PC-9 (cell line): ENCODE data around the gene YIPF2. TPM values are rescaled to one million over a fixed set of nuclear protein-coding genes. Genes with fewer than 3 reads are reported as not detected.

Source experiments
- BruUV-seq: library from RNA; stranded (reverse); fragments of 400-500 nt; replicated peaks from 2 replicates; lab custom pipeline; 2021; lab: Mats Ljungman, UMichigan
- CTCF ChIA-PET: fragments of 300-600 bp; sonication (Branson Sonifier 250); formaldehyde crosslinking; loops from one replicate; lab custom pipeline; 2022; ENCODE audit warnings: antibody characterized with exemption; lab: Charles Lee
- POLR2A ChIA-PET: fragments of 300-600 bp; sonication (Branson Sonifier 250); formaldehyde crosslinking; loops from one replicate; lab custom pipeline; 2022; ENCODE audit warnings: antibody characterized with exemption; ENCODE audit not compliant: unreplicated experiment; lab: Charles Lee
- DNase-seq, 2 experiments: peaks; one replicate each; pipeline versions ENCODE4 v3.0.0 to v3.0.0-alpha.2; 2015 to 2022; ENCODE audit warnings: mixed read lengths in 1 of 2
- H2AFZ ChIP-seq: fragments of 200-600 bp; sonication (generic); 2 replicates; pipeline ENCODE4 v1.8.1; 2017; ENCODE audit warnings: antibody characterized with exemption
- H3F3A ChIP-seq: fragments of 200-600 bp; sonication (generic); 2 replicates; pipeline ENCODE4 v1.8.1; 2017; ENCODE audit warnings: antibody characterized with exemption, mild to moderate bottlenecking, low read depth; ENCODE audit not compliant: insufficient read depth
- H3K27ac ChIP-seq: fragments of 200-600 bp; sonication (generic); 2 replicates; pipeline ENCODE4 v1.6.1; 2016; ENCODE audit warnings: mixed run types
- H3K27me3 ChIP-seq: fragments of 200-600 bp; sonication (generic); 2 replicates; pipeline ENCODE4 v1.6.1; 2016; ENCODE audit warnings: low read depth, mixed run types; ENCODE audit not compliant: insufficient read depth
- H3K36me3 ChIP-seq: fragments of 200-600 bp; sonication (generic); 2 replicates; pipeline ENCODE4 v1.6.1; 2016; ENCODE audit warnings: low read depth, mixed run types
- H3K4me1 ChIP-seq: fragments of 200-600 bp; sonication (generic); replicated peaks from 2 replicates; pipeline ENCODE4 v1.6.1; 2016; ENCODE audit warnings: mixed run types; ENCODE audit not compliant: insufficient read depth
- H3K4me2 ChIP-seq: fragments of 200-600 bp; sonication (generic); 2 replicates; pipeline ENCODE4 v1.6.1; 2017; ENCODE audit warnings: mixed run types
- H3K4me3 ChIP-seq: fragments of 200-600 bp; sonication (generic); 2 replicates; pipeline ENCODE4 v1.6.1; 2016; ENCODE audit warnings: mixed run types
- H3K79me2 ChIP-seq: fragments of 200-600 bp; sonication (generic); 2 replicates; pipeline ENCODE4 v1.6.1; 2017; ENCODE audit warnings: low read depth, mixed run types
- H3K9me2 ChIP-seq: fragments of 200-600 bp; sonication (generic); 2 replicates; pipeline ENCODE4 v1.8.1; 2017; ENCODE audit warnings: mild to moderate bottlenecking; ENCODE audit not compliant: insufficient read depth
- H3K9me3 ChIP-seq: fragments of 200-600 bp; sonication (generic); 2 replicates; pipeline ENCODE4 v1.8.1; 2016; ENCODE audit warnings: low read depth; ENCODE audit not compliant: insufficient read depth
- H4K20me1 ChIP-seq: fragments of 200-600 bp; sonication (generic); 2 replicates; pipeline ENCODE4 v1.8.1; 2017; ENCODE audit not compliant: insufficient read depth
- EZH2 ChIP-seq: fragments of 200-600 bp; sonication (generic); IDR thresholded peaks from 2 replicates; pipeline ENCODE4 v1.8.0; 2017; ENCODE audit warnings: antibody characterized with exemption, low read depth
- intact Hi-C: fragments of 100-400 bp; cut with micrococcal nuclease; formaldehyde crosslinking; loops from one replicate; pipeline ENCODE4 v1.10.0; 2022; ENCODE audit not compliant: unreplicated experiment
- total RNA-seq: library from RNA; stranded (reverse); gene quantifications from 2 replicates; pipeline ENCODE4 v1.2.3, GENCODE V29; 2021
- TF ChIP-seq, protein P1 (sequence below): fragments of 200-600 bp; sonication (generic); conservative IDR thresholded peaks from 2 replicates; pipeline ENCODE4 v1.6.1; 2017; ENCODE audit warnings: mixed run types, antibody characterized with exemption, mild to moderate bottlenecking, moderate library complexity

YIPF2 gene
- total RNA-seq, 1 experiment from 2014 or later, result 60.2 TPM

DNA sequence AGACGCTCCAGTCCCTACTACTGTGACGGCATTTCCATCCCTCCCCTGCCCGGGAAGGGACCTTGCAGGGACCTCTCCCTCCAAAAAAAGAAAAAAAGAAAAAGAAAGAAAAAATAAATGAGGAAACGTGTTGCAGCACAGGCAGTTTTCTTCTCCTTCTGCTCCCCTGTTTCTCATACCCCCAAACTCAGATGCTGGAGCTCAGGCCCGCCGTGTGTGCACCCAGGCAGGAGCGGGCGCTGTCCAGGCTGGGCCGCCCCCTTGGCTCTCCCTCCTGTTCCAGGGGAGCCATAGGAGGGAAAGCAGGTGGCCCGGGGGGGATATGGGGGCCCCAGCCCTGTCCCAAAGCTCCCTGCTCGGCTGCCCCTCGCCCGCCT, 5.8 kb downstream of the YIPF2 start:
- POLR2A ChIA-PET, result no interaction called here

DNA sequence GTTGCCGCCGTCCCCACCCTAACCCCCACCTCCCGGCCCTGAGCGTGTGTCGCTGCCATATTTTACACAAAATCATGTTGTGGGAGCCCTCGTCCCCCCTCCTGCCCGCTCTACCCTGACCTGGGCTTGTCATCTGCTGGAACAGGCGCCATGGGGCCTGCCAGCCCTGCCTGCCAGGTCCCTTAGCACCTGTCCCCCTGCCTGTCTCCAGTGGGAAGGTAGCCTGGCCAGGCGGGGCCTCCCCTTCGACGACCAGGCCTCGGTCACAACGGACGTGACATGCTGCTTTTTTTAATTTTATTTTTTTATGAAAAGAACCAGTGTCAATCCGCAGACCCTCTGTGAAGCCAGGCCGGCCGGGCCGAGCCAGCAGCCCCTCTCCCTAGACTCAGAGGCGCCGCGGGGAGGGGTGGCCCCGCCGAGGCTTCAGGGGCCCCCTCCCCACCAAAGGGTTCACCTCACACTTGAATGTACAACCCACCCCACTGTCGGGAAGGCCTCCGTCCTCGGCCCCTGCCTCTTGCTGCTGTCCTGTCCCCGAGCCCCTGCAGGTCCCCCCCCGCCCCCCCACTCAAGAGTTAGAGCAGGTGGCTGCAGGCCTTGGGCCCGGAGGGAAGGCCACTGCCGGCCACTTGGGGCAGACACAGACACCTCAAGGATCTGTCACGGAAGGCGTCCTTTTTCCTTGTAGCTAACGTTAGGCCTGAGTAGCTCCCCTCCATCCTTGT, 6.4 kb downstream of the YIPF2 start:
- TSS peak; percentile 23 for BruUV-seq
- POLR2A ChIA-PET, result no interaction called here
- H3K79me2 ChIP-seq, result peaks cover 8% of the 10 kb centered on the region; the same call in 1 of the 2 replicates
- peaks cover 45% of the 10 kb centered on the region for H3F3A ChIP-seq
- no peak overlapping the region for H2AFZ ChIP-seq
- CTCF ChIA-PET, result no interaction called here
- 0 out of 2 replicates have a peak, but pooled peaks cover 8% of the 10 kb centered on the region for H4K20me1 ChIP-seq
- H3K9me2 ChIP-seq, result no peaks in the 10 kb centered on the region
- TF ChIP-seq EZH2, result no peak
- TF ChIP-seq, protein P1, sequence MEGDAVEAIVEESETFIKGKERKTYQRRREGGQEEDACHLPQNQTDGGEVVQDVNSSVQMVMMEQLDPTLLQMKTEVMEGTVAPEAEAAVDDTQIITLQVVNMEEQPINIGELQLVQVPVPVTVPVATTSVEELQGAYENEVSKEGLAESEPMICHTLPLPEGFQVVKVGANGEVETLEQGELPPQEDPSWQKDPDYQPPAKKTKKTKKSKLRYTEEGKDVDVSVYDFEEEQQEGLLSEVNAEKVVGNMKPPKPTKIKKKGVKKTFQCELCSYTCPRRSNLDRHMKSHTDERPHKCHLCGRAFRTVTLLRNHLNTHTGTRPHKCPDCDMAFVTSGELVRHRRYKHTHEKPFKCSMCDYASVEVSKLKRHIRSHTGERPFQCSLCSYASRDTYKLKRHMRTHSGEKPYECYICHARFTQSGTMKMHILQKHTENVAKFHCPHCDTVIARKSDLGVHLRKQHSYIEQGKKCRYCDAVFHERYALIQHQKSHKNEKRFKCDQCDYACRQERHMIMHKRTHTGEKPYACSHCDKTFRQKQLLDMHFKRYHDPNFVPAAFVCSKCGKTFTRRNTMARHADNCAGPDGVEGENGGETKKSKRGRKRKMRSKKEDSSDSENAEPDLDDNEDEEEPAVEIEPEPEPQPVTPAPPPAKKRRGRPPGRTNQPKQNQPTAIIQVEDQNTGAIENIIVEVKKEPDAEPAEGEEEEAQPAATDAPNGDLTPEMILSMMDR, result no peak
- H3K36me3 ChIP-seq, result peaks cover 4% of the 10 kb centered on the region; the same call in 1 of the 2 replicates
- no peaks in the 10 kb centered on the region for H3K9me3 ChIP-seq
- peaks cover 2% of the 10 kb centered on the region; the same call in 1 of the 2 replicates for H3K4me1 ChIP-seq
- no peak overlapping the region for H3K4me2 ChIP-seq
- intact Hi-C loops, result no loop called here
- no peaks in the 10 kb centered on the region for H3K27me3 ChIP-seq
- no peak overlapping the region for H3K27ac ChIP-seq
- no peak overlapping the region for H3K4me3 ChIP-seq
- peak in 1 of 2 experiments; percentile 30 for DNase-seq

More for the DNA sequence above, 5.8 kb downstream of the YIPF2 start:
- Histone ChIP-seq H3K27ac (no peak overlapping the region), H3K4me1 (peaks cover 8% of the 10 kb centered on the region; the same call in 1 of the 2 replicates), H3K9me3 (no peaks in the 10 kb centered on the region), H3K4me3 (no peak overlapping the region), H2AFZ (no peak overlapping the region), H3K36me3 (peaks cover 4% of the 10 kb centered on the region; the same call in 1 of the 2 replicates), H3K27me3 (no peaks in the 10 kb centered on the region), H4K20me1 (0 out of 2 replicates have a peak, but pooled peaks cover 8% of the 10 kb centered on the region), H3K79me2 (peaks cover 14% of the 10 kb centered on the region), H3K9me2 (no peaks in the 10 kb centered on the region), H3K4me2 (no peak overlapping the region), H3F3A (peaks cover 41% of the 10 kb centered on the region)
- TF ChIP-seq, protein P1, result no peak
- TF ChIP-seq EZH2, result no peak
- no TSS peak for BruUV-seq
- DNase-seq, result no peak
- CTCF ChIA-PET, result no interaction called here
- intact Hi-C loops, result no loop called here

DNA sequence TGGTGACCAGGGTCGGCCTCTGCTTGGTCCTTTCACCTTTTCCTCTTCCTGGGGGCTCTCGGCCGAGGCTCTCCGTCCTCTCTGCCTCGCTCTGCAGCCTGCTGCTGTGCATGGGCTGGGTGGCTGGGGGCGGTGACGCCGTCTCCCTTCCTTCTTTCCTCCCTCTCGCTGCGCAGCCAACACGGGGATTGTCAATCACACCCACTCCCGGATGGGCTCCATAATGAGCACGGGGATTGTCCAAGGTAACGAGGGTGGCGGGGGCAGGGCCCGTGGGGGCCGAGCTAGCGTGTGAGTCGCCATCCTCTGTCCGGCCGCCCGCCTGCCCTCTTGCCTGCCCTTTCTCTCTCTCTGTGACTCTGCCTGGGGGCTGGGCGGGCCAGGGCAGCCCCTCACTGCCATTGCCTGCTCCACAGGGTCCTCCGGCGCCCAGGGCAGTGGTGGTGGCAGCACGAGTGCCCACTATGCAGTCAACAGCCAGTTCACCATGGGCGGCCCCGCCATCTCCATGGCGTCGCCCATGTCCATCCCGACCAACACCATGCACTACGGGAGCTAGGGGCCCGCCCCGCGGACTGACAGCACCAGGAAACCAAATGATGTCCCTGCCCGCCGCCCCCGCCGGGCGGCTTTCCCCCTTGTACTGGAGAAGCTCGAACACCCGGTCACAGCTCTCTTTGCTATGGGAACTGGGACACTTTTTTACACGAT, 7.1 kb downstream of the YIPF2 start:
- no peak for TF ChIP-seq EZH2
- TF ChIP-seq, protein P1, result no peak
- no peak overlapping the region for H3K27ac ChIP-seq
- 0 out of 2 replicates have a peak, but pooled peaks cover 8% of the 10 kb centered on the region for H4K20me1 ChIP-seq
- no peak overlapping the region for H2AFZ ChIP-seq
- POLR2A ChIA-PET, result no interaction called here
- H3K4me3 ChIP-seq, result no peak overlapping the region
- 0 out of 2 replicates have a peak, but pooled peaks cover 3% of the 10 kb centered on the region for H3K79me2 ChIP-seq
- intact Hi-C loops, result no loop called here
- peak in 1 of 2 experiments; percentile 24 for DNase-seq
- no peak overlapping the region for H3K4me2 ChIP-seq
- H3K27me3 ChIP-seq, result no peaks in the 10 kb centered on the region
- H3K4me1 ChIP-seq, result no peaks in the 10 kb centered on the region
- H3K9me3 ChIP-seq, result no peaks in the 10 kb centered on the region
- H3K36me3 ChIP-seq, result peaks cover 4% of the 10 kb centered on the region; the same call in 1 of the 2 replicates
- H3F3A ChIP-seq, result peaks cover 45% of the 10 kb centered on the region
- CTCF ChIA-PET, result no interaction called here
- BruUV-seq, result no TSS peak
- no peaks in the 10 kb centered on the region for H3K9me2 ChIP-seq
